ENCODE data around the gene AJAP1.

DNA sequence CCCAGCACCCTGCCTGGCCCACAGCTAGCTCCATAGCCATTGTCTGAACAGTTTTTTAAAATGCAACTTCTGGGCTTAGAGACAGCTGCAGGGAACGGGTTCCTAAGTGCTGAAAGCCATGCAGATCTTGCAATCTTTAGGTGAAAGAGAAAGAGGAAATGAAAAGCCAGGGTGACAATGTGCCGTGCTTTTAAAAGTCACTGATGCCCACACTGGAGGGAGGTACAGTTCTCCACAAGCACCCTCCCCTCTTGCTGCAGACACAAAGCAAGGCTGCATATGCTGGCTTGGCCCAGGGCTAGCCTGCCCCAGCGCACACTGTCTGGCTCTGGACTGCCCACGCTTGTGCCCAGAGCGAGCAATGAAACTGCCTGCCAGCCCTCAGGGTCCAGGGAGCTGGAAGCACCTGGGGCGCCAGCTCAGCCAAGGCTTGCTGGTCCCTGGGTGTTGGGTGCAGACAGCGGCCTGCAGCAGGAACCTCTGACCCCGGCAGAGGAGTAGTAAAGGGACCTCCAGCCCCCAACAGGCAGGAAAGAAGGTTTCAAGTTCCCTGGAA is 70.4 kb downstream of the AJAP1 start:
- TF ChIP-seq POLR2A (IDR thresholded peaks at IDR 0.05), result no peak
- TF ChIP-seq, protein P1, sequence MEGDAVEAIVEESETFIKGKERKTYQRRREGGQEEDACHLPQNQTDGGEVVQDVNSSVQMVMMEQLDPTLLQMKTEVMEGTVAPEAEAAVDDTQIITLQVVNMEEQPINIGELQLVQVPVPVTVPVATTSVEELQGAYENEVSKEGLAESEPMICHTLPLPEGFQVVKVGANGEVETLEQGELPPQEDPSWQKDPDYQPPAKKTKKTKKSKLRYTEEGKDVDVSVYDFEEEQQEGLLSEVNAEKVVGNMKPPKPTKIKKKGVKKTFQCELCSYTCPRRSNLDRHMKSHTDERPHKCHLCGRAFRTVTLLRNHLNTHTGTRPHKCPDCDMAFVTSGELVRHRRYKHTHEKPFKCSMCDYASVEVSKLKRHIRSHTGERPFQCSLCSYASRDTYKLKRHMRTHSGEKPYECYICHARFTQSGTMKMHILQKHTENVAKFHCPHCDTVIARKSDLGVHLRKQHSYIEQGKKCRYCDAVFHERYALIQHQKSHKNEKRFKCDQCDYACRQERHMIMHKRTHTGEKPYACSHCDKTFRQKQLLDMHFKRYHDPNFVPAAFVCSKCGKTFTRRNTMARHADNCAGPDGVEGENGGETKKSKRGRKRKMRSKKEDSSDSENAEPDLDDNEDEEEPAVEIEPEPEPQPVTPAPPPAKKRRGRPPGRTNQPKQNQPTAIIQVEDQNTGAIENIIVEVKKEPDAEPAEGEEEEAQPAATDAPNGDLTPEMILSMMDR (IDR thresholded peaks at IDR 0.05), result no peak

Data from testis (tissue), 2 donors.